Adipocyte (in vitro differentiated cells): ENCODE results near the gene SGIP1.

Source experiments
- DNase-seq: peaks from one replicate; pipeline ENCODE4 v3.0.0-alpha.2; 2015; ENCODE audit warnings: low read depth
- H3K27me3 ChIP-seq: replicated peaks from 2 replicates; pipeline ENCODE4 v1.7.0; 2013; ENCODE audit warnings: mild to moderate bottlenecking, low read length, moderate library complexity; ENCODE audit not compliant: control insufficient read depth, insufficient read depth
- H3K36me3 ChIP-seq: 2 replicates; pipeline ENCODE4 v1.7.0; 2013; ENCODE audit warnings: low read length, mild to moderate bottlenecking, moderate library complexity; ENCODE audit not compliant: control insufficient read depth, insufficient read depth, severe bottlenecking
- H3K4me1 ChIP-seq: 2 replicates; pipeline ENCODE4 v1.7.0; 2013; ENCODE audit warnings: mild to moderate bottlenecking, low read length, moderate library complexity; ENCODE audit not compliant: control insufficient read depth, insufficient read depth
- H3K4me3 ChIP-seq: 2 replicates; pipeline ENCODE4 v1.7.0; 2013; ENCODE audit warnings: mild to moderate bottlenecking, low read length, moderate library complexity
- H3K9ac ChIP-seq: 2 replicates; pipeline ENCODE4 v1.7.0; 2013; ENCODE audit warnings: mild to moderate bottlenecking, low read length, moderate library complexity
- H3K9me3 ChIP-seq: 2 replicates; pipeline ENCODE4 v1.7.0; 2013; ENCODE audit warnings: mild to moderate bottlenecking, low read length, moderate library complexity; ENCODE audit not compliant: control insufficient read depth

SGIP1 gene

DNA sequence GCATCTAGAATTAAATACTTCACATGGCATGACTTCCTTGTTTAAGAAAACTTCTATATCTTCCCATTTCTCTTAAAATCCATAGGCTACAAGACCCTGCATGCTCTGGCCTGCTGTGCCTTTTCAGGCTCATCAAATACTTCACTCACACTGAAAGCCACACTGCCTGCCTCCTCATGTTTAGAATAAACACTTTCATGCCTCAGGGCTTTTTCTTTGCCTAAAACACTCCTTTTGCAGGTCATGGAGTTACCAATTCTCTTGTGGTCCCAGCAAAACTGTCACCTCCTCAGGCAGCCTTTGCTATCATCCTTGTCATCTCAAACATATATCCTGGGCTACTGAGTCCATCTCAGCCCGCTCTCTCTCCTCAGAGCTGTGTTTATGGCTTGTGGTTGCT is 5.5 kb downstream of the SGIP1 start:
- no peaks in the 10 kb centered on the region for H3K27me3 ChIP-seq
- no peak for DNase-seq
- H3K36me3 ChIP-seq: no peaks in the 10 kb centered on the region
- H3K9me3 ChIP-seq: no peaks in the 10 kb centered on the region
- no peak overlapping the region for H3K9ac ChIP-seq
- no peak overlapping the region for H3K4me3 ChIP-seq
- peaks cover 17% of the 10 kb centered on the region for H3K4me1 ChIP-seq

DNA sequence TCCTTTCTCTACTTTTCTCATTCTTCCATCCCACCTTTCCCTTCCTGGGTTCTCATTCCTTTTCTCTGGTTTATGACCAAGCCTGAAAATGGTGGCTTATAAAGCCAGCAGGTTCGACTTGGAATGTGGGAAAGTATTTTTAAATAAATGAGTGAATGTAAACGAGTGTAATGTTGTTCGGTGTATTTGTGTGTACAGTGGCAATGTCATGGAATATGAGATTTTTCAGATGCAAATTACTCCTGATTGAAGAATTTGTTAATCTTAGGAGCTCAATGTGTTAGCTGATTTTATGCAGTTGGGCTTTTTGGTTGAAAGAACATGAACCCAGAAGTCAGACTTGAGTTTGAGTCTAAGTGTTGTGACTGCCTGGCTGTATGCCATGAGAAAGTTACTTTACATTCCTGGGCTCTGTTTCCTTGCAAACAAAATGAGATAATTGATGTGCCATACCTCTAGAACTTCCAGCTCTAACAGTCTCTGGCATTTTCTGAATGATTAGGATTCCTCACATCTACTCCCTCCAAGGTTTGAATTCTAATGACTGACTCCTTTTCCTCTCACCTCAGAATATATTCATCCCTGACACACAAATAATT is 6.6 kb downstream of the SGIP1 start:
- no peaks in the 10 kb centered on the region for H3K27me3 ChIP-seq
- H3K9me3 ChIP-seq: no peaks in the 10 kb centered on the region
- no peak overlapping the region for H3K9ac ChIP-seq
- H3K4me3 ChIP-seq: no peak overlapping the region
- H3K4me1 ChIP-seq: peaks cover 17% of the 10 kb centered on the region
- peak; percentile 43 for DNase-seq
- H3K36me3 ChIP-seq: no peaks in the 10 kb centered on the region

DNA sequence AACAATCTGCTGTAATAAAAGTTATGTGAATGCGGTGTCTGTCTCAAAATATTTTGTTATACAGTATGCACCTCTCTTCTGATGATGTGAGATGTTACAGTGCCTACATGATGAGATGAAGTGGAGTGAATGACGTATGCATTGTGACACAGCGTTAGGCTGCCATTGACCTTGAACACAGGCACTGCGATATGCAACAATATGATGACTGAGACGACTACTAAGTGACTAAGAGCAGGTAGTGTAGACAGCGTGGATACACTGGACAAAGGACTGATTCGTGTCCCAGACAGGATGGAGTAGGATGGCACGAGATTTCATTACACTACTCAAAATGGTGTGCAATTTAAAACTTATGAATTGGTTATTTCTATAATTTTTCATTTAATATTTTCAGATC is 8.4 kb downstream of the SGIP1 start:
- H3K4me3 ChIP-seq: no peak overlapping the region
- H3K9ac ChIP-seq: peak overlapping the region; percentile 27
- H3K36me3 ChIP-seq: no peaks in the 10 kb centered on the region
- no peaks in the 10 kb centered on the region for H3K9me3 ChIP-seq
- peaks cover 17% of the 10 kb centered on the region for H3K4me1 ChIP-seq
- no peak for DNase-seq
- H3K27me3 ChIP-seq: no peaks in the 10 kb centered on the region

DNA sequence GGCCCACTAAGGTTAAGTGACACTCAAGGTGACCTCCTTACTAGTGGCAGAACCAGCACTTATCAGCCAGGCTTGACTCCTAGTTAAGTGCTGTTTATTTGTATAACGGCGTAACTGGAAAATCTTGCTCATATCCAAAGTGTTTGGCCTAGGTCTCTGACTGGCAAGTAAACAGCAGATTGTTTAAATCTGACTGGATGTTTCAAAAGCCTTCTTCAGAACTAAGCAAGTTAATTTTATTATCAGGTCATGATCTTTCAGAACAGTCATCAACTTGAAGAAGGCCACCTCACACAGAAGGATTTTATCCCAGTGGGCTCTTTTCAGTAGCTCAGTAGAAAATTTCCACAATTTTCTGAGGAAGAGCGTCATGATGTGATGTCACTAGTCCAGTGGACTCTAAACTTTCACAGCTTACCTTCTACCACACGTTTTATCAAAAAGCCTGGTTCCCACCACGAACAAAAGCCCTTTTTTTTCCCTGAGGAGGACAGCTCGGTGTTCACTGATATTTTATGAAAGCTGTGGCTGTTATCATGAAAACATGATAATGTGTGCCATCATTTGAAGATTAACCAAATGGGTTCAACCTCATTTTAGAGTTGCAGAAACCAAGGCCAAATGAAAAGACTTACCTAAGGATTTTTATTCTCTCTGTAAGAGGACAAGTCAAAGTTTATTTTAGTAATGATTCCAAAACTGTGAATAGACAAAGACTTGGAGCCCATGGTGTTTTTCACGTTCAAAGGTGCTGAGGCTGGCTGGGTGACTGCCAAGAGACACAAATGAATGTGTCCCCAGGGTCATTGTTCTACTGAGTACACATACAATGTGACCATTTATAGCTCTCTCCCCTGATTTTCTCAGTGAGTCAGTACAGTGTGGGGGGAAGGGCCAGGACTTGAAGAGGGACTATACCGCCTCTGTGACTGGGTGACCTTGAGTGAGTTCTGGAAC is 9.1 kb downstream of the SGIP1 start:
- H3K27me3 ChIP-seq: no peaks in the 10 kb centered on the region
- H3K9me3 ChIP-seq: no peaks in the 10 kb centered on the region
- H3K4me1 ChIP-seq: peaks cover 17% of the 10 kb centered on the region
- H3K4me3 ChIP-seq: peak overlapping the region; percentile 25
- DNase-seq: peak; percentile 60
- peak overlapping the region; percentile 27 for H3K9ac ChIP-seq
- no peaks in the 10 kb centered on the region for H3K36me3 ChIP-seq

DNA sequence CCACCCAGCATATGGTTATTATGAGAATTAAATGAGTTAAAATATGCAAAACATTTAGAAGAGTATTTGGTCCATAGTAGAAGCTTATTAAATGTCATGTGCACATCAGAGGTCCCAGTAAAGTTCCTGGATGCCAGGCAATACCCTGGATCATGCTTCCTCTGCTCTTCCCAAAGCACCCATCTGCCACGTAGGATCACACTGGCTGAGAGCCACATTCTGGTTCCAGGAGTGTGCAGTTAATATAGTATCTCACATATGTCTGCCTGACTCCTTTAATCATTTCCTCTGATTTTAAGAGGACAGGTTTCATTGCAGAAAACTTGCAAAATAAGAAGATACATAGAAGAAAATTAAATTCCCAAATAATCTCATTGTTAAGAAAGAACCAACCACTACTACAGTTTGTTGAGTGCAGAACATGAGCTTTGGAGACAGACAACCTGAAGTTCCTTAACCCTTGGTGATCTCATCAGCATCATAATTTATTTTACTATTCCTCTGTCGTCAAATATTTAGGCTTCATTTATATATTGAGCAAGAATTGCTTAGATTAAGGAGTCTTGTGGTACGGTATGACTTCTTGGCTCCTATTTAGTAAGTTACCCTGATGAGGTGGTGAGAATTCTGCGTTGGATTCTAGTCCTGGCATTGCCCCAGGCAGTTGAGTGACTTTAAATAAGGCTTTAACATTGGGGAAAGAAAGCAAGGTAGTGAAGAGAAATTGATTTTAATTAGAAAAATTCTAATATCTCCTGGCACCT is 12.3 kb downstream of the SGIP1 start:
- no peaks in the 10 kb centered on the region for H3K9me3 ChIP-seq
- no peak for DNase-seq

DNA sequence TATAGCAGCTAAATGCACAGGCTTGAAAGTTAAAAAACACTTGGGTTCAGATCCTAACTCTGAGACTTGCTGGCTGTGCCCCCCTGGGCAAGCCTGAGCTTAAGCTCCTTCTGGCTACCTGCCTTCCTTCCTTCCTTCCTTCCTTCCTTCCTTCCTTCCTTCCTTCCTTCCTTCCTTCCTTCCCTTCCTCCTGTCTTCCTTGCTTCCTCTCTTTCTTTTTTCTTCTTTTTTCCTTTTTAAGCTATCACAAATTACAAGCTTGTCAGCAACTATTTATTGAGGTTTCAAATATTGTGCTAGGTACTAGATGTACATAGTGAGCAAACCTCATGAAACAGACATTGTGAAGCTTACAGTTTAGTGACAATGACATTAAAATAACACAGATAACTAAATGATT is 15.1 kb downstream of the SGIP1 start:
- H3K36me3 ChIP-seq: no peaks in the 10 kb centered on the region

More for the DNA sequence above, 12.3 kb downstream of the SGIP1 start:
- Histone ChIP-seq H3K36me3 (no peaks in the 10 kb centered on the region), H3K27me3 (no peaks in the 10 kb centered on the region), H3K4me1 (peaks cover 17% of the 10 kb centered on the region), H3K9ac (no peak overlapping the region), H3K4me3 (no peak overlapping the region)

DNA sequence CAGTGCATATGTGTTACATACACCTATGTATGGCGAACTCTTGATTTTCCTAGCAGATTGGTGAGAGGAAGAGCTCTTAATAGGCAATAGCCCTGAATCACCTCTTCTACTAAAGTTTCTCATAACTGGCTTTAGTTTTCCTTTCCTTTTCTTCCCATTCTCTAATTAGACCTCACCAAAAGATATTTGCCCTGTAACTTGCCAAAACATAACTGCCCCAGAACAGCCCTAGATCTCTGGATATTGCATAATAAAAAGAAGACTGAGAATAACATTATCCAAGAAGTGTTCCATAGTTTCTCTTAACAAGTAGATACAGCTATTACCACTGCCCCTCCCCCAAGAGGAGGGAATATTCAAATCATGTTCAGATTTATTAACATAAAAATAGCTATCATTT is 16.3 kb downstream of the SGIP1 start:
- no peak for DNase-seq
- Histone ChIP-seq H3K9me3 (no peaks in the 10 kb centered on the region), H3K36me3 (no peaks in the 10 kb centered on the region), H3K27me3 (no peaks in the 10 kb centered on the region), H3K9ac (no peak overlapping the region), H3K4me1 (peaks cover 11% of the 10 kb centered on the region), H3K4me3 (no peak overlapping the region)

More for the DNA sequence above, 15.1 kb downstream of the SGIP1 start:
- H3K9ac ChIP-seq: no peak overlapping the region
- no peak for DNase-seq
- H3K4me1 ChIP-seq: peaks cover 6% of the 10 kb centered on the region
- no peak overlapping the region for H3K4me3 ChIP-seq
- H3K9me3 ChIP-seq: no peaks in the 10 kb centered on the region
- no peaks in the 10 kb centered on the region for H3K27me3 ChIP-seq

DNA sequence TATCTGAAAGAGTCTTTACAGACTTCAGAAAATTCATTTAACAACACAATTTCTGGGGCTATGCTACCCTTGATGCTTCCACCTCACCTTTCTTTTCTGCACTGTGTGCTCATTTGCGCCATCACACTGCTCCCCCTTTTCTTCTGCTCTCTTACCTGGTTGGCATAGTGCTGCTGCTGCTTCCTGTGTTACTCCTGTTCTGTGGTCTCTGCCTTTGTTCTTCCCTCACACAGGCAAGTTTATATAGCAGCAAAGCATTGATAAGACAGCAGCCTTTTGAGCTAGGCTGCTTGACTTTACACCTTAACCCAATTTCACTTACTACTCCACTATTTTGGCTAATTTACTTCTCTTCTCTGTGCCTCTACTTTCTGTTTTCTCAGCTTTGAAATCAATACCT is 18.3 kb downstream of the SGIP1 start:
- H3K9ac ChIP-seq: no peak overlapping the region

DNA sequence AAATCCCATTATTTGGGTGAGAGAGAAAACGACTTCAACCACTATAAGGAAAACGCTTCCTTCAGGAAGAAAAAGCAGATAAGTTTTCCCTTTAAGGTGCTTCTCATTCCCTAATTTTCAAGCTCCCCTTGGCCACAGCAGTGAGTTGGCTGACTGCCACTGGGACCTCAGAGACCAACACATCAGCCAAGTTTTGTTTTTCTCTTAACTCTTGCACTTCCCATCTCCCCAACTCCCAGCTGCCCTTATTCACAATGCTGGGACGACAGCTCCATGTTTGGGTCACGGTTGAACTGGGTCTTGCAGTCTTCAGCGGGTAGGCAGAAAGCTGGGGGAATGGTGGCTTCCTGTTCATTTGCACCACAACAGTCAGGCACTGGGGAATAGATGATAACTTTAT is 18.9 kb downstream of the SGIP1 start:
- H3K27me3 ChIP-seq: no peaks in the 10 kb centered on the region
- H3K36me3 ChIP-seq: no peaks in the 10 kb centered on the region
- no peaks in the 10 kb centered on the region for H3K9me3 ChIP-seq
- no peak overlapping the region for H3K4me3 ChIP-seq
- DNase-seq: no peak
- H3K9ac ChIP-seq: no peak overlapping the region
- peaks cover 28% of the 10 kb centered on the region for H3K4me1 ChIP-seq

More for the DNA sequence above, 18.3 kb downstream of the SGIP1 start:
- H3K36me3 ChIP-seq: no peaks in the 10 kb centered on the region
- H3K4me3 ChIP-seq: no peak overlapping the region
- no peaks in the 10 kb centered on the region for H3K27me3 ChIP-seq
- peaks cover 23% of the 10 kb centered on the region for H3K4me1 ChIP-seq
- no peaks in the 10 kb centered on the region for H3K9me3 ChIP-seq
- no peak for DNase-seq

DNA sequence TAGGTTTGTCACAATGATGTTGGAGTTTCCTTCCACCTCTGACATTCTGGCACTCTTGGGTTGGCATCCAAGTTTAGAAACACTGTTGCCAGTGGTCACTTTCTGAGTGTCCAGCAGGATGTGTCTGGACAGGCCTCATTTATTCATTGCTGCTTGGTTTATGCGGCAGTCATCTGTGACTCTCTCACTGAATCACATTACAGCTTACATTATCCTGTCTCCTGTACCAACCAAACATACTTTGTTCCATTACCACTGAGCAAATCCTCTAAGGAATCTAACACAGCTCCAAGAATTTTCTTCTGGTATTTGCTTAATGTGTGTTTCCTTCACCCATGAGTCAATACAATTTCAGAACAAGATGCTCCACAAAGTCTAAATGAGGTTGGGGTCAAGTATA is 19.9 kb downstream of the SGIP1 start:
- no peaks in the 10 kb centered on the region for H3K27me3 ChIP-seq
- no peak overlapping the region for H3K9ac ChIP-seq
- peaks cover 29% of the 10 kb centered on the region for H3K4me1 ChIP-seq
- no peak overlapping the region for H3K4me3 ChIP-seq
- DNase-seq: no peak
- H3K9me3 ChIP-seq: no peaks in the 10 kb centered on the region
- H3K36me3 ChIP-seq: no peaks in the 10 kb centered on the region

DNA sequence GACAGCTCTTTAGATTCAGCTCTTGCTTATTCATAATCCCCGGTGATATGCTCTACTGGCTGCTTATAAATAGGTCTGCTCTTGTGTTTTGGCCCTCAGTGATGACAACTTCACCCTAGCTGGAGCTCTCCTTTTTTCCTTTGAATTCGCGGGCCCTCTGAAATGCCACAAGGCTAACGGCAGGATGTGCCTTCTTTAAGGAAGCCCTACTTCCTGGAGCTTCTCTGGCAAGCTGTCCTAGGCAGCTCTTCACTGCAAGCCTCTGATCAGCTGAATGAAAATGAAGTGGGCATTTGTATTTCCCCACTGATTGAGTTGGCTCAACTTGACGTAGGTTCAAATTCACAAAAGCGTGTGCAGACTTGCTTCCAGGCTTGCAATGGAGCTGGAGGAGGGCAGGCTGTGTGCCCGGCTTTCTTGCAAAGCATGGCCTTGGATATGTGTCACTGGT is 22.2 kb downstream of the SGIP1 start:
- Histone ChIP-seq H3K36me3 (no peaks in the 10 kb centered on the region), H3K4me1 (peaks cover 29% of the 10 kb centered on the region), H3K9ac (no peak overlapping the region), H3K9me3 (no peaks in the 10 kb centered on the region), H3K4me3 (no peak overlapping the region), H3K27me3 (no peaks in the 10 kb centered on the region)
- no peak for DNase-seq
